HCT116 (cell line): ENCODE data around the gene TYROBP.

Source experiments
- CTCF ChIP-seq, 3 experiments: fragments of 200-600 bp in 1 of 3; sonication (generic) in 1 of 3; IDR thresholded peaks in 2 of 3; conservative IDR thresholded peaks in 1 of 3; 2 replicates each; pipeline ENCODE4 v1.5.1; 2012 to 2017; ENCODE audit warnings: low read depth in 2 of 3, low read length in 2 of 3, antibody characterized with exemption in 1 of 3, borderline replicate concordance in 1 of 3, control low read depth in 1 of 3, mild to moderate bottlenecking in 1 of 3, mixed read lengths in 1 of 3, mixed run types in 1 of 3, moderate library complexity in 1 of 3; ENCODE audit not compliant: insufficient read depth in 1 of 3
- POLR2AphosphoS5 ChIP-seq: IDR thresholded peaks from 2 replicates; pipeline ENCODE4 v1.6.1; 2011; ENCODE audit warnings: mild to moderate bottlenecking, low read depth, low read length, moderate library complexity
- RAD21 ChIP-seq: IDR thresholded peaks from 2 replicates; pipeline ENCODE4 v1.6.1; 2012; ENCODE audit warnings: low read depth, mild to moderate bottlenecking
- TCF7L2 ChIP-seq: IDR thresholded peaks from 2 replicates; pipeline ENCODE4 v1.7.0; 2011; ENCODE audit warnings: borderline replicate concordance, inconsistent platforms; ENCODE audit not compliant: insufficient read depth, insufficient read length; ENCODE audit errors: extremely low read depth
- YY1 ChIP-seq: IDR thresholded peaks from 2 replicates; pipeline ENCODE4 v1.6.1; 2011; ENCODE audit warnings: low read length, low read depth, moderate library complexity, mild to moderate bottlenecking; ENCODE audit not compliant: insufficient replicate concordance; ENCODE audit errors: extremely low read depth

- TF ChIP-seq CTCF (IDR thresholded peaks at IDR 0.05 in 2 of 3, conservative IDR thresholded peaks at IDR 0.05 in 1 of 3; ENCODE audit: borderline replicate concordance in 1 of 3, insufficient read depth in 1 of 3, low read depth in 2 of 3, low read length in 2 of 3) (no peak), YY1 (no peak), TCF7L2 (no peak), RAD21 (no peak), POLR2AphosphoS5 (no peak)
Measured at GRCh38 chr19:35925501-35925900, 17.4 kb upstream of the TYROBP start.
